Head of caudate nucleus (tissue), 42 donors: Measurements from ENCODE around the gene PNMA6F.
"Not testable (repeated sequence)": the region's sequence is repeated elsewhere in the genome, so short reads cannot be mapped to it uniquely, and the experiment has no call there.

Experiments
- DNase-seq, 42 donors: peaks; one replicate each; pipeline versions ENCODE4 v3.0.0 to v3.0.0-alpha.2; 2020 to 2021; ENCODE audit warnings: mixed read lengths in 7 of 42
- intact Hi-C: fragments of 100-400 bp; cut with DNase I; formaldehyde crosslinking; loops from one replicate; pipeline ENCODE4 v1.15.0; 2022

PNMA6F gene

DNA sequence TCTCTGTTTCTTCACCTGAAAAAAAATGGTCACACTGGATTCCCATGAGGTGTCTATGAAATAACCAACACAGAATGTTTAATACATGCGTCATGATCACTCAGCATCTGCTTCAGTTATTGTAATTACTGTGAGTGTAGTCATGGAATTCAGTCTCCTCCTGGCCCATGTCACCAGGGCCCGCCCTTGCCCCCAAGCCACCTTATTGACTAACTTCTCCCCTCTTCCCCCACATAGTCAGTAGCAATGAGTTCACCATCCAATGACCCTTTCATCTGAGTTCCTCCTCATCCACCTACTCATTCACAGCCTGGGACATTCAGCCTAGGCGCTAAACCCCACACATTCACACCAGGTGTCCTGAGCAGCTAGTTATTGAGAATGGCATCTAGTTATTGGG, 15.6 kb downstream of the PNMA6F start:
- intact Hi-C loops, result no loop called here
- no peak for DNase-seq

DNA sequence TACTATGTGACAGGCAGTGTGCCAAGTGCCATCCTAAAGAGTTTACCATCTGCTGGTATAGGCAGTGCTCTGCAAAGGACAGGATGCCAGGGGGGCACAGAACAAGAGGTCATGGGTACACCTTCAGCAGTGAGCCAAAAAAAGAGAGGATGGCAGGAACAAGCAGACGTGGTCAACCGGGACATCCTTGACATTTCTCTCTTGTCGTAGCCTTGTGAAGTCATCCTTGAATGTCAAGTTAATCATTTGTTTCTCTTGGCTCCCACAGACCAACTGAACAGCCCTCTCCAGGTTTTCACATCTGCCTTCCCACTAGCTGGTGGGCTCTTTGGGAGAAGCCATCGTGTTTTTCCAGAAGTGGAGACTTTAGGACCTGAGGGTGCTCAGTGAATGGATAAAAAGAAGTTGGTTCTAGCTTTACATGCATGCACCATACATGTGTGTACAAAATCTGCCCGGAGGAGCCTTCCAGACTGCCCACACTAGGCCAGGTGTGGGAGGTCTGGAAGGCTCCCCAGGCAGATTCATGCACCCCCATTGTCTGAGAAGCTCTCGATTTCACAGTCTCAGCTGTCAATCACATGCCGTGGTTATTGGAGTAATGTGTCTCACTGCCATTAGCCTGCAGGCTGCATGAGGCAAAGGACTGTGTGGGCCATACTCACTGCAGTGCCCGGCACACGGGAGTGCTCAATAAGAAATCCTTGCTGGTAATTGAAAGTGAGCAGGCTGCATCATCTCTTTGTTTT, 16.4 kb downstream of the PNMA6F start:
- no peak for DNase-seq
- intact Hi-C loops, result no loop called here

DNA sequence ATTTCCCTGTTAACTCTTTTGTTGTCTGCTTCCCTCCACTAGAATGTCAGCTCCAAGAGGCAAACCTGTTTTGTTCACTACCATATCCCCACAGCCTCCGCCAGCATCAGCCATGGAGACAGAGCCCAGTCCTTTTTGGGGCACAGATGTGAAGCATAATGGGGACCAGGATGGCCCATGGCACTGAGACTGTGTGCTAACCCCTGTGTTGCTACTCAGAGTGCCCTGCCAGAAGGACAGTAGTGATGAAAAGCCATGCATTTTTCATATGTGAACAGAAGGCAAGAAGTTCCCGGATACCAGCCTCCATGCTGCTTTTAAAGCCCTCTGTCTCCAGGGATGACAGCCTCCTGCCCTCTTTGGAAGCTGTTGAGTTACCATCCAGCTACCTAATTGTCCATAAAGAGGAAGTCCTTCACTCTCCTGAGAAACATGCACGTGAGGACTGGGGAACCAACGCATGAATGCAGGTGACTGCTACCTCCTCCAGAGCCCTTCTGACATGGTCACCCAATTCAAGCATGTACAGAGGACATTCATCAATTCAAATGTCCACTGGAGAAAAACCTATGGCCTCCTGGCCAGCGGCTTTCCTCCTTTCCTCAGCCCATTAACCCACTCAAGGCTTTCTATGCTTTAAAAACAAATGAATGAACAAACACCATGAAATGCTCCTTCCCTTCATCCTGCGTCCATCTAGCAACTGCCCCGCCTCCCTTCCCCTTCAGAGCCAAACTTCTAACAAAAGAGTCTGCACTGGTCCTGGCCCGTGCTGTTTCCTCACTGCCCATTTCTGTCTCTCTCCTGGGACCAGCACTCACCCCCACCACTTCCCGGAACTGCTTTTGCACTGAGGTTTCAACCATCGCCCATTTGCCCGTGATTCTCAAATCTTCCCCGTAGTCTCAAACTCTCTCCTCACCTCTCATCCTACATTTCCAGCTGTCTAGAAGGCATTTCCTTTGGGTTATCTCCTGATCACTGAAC, 18.0 kb downstream of the PNMA6F start:
- intact Hi-C loops, result no loop called here
- no peak for DNase-seq

DNA sequence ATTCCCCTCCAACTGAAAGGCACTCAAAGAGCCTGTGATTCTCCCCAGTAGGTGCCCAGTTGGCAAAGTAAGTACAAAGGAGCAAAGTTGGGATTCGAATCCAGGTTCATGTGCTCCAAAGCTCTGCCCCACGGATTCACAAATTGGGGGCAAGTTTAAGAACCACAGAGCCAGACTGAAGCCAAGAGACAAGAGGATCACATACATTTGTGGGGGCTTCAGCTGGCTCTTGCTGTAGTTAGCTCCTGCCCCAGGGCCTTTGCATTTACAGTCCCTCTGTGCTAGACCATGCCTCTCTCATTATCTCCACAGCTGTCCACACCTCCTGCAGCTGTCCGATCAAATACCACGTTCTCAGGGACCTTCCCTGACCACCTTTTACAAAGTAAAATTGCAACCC, 18.8 kb downstream of the PNMA6F start:
- intact Hi-C loops, result no loop called here
- no peak for DNase-seq

DNA sequence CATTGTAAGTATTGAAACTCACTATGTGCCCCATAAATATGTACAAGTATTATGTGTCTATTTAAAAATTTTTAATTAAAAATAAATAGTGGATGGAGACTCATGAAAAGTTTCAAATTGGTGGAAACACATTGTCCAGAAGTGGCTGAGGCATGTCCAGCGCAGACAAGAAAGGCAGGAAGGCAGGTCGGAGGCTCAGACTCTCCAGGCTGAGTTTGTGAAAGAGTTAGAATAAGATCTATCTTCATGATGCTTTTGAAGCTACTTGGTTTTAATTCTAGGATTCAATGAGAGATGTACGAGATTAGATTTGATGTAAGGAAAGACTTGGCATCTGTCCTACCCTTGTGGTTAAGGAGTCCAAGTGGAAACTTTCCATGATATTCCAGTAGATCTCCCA, 19.8 kb downstream of the PNMA6F start:
- intact Hi-C loops, result no loop called here
- DNase-seq, result no peak

DNA sequence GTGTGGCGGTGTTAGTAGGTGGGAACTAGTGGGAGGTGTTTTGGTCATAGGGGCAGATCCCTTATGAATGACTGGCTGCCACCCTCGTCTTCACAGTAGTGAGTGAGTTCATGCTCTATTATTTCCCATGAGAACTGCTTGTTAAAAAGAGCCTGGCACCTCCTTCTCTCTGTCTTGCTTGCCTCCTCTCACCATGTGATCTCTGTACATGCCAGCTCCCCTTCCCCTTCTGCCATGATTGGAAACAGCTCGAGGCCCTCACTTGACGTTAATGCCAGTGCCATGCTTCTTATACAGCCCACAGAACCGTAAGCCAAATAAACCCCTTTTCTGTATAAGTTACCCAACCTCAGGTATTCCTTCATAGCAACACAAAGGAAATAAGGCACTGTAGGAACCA, 21.7 kb downstream of the PNMA6F start:
- intact Hi-C loops, result no loop called here
- DNase-seq, result no peak

DNA sequence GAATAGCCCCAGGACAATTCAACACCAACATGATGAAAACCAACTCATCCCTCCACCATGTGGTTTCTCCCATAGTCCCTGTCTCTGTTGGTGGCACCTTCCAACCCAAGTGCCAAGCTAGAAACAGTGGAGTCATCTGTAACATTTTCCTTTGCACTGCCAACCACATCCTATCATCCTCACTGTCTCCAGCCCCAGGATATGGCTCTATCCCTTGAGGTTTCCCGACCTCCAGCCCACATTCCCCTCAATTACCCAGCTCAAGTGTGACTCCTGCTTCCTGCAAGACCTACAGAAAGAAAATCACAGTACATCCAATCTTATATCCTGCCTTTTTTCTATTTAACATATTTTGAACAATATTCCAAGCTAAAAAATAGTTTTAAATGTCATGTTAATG, 24.2 kb downstream of the PNMA6F start:
- DNase-seq, result no peak

DNA sequence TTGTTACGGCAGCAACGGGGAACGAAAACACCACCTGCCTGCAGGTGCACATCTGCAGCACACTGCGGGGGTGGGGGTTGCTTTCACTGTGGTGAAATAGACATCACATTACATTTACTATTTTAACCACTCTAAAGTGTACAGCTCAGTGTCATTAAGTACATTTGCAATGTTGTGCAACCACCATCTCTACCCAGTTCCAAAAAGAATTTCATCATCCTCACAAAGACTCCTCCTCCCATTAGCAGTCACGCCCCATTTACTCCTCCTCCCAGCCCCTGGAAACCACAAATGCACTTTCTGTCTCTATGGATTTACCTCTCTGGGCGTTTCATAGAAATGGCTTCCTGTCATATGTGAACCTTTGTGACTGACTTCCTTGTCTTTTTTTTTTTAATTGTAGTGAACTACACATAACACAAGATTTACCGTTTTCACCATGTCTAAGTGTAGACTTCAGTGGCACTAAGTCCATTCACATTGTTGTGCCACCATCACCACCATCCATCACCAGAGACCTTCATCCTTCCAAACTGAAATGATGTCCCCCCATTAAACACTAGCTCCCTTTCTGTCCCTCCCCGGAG, 28.0 kb downstream of the PNMA6F start:
- DNase-seq, intact Hi-C loops: not testable (repeated sequence)

More for the DNA sequence above, 24.2 kb downstream of the PNMA6F start:
- intact Hi-C loops, result no loop called here

DNA sequence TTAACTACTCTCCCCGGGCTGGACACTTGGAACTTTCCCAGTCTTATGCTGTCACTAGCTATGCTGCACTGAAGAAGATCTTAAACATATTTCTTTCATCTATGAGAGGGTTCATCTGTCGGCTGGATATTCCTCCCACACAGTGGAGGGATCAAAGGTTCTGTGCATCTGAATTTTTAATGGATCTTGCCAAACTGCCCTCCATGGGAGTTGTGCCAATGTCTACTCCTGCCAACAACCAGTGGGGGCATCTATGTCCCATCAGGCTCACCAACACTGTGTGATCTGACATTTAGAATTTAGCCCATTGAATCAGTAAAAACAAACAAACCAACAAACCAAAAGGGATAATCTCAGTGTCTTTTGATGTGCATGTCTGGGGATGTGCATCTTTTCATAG, 32.8 kb downstream of the PNMA6F start:
- intact Hi-C loops, DNase-seq: not testable (repeated sequence)

DNA sequence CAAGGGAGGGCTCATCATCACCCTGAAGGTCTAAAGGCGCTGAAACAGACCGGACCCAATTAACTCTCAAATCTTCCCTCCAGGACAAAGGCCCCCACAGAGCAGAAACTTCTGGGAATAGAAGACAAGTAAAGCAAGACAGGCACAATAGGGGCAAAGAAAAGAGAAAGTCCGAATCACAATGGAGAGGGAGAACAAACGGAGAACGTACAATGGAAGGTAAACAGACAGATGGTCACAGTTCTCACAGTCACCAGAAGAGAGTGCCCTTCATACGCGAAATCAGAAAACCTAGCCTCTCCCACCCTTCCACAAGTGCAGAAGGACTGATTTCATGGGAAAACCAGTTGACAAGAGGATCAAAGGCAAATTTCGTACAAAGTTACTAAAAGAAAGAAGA, 35.9 kb downstream of the PNMA6F start:
- DNase-seq, intact Hi-C loops: not testable (repeated sequence)

DNA sequence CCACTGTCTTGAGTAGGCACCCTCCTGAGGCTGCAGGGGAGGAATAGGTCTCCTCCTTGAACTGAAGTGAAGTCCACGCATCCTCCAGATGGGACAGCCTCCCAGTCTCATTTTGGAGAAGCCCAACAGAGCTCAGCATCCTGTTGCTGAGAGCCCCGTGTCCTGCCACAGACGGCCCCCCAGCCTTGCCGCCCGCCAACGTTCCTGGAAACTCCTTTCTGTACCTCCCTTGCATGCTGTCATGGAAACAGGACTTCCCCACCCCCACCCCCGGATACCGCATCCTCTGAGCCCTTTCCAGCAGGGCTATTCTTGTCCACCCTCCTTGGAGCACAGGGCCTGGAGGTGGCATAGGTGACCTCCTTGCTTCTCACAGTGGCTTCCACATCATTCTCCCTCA, 37.6 kb downstream of the PNMA6F start:
- intact Hi-C loops, DNase-seq: not testable (repeated sequence)

DNA sequence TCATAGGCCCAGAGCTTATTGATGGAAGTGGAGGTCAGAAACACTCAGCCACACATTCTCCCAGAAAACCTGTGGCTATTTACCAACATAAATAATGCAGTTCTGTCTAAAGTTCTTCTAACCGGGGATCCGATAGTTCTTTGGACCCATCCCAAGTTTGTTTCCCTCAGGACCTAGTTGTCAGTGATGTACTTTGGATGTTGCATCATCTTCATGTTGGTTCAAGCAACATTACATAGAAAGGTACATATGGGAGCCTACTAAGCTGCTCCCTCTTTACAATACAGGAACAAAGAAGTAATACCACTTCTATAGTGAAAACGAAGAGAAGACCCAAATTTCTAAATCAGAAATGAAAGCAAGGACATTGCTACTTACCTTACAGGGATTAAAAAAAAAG, 39.8 kb downstream of the PNMA6F start:
- DNase-seq, intact Hi-C loops: not testable (repeated sequence)

DNA sequence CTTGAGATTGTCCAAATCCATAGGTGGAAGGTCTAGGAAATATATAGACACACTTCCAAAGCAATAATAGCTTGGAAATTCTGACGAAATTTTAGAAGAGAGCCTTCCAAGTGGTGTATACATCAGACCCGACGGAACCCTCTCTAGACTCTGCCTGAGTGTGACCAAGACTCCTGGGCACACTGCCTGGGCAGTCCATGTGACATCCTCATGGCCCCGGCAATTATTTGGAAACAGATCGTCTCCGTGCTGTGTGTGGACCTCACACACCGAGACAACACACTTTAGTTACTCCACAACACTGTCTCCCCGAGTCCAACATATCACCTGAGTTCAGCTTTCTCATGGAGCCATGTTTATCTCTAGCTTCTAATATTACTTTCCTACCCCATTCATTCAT, 42.3 kb downstream of the PNMA6F start:
- DNase-seq, intact Hi-C loops: not testable (repeated sequence)

DNA sequence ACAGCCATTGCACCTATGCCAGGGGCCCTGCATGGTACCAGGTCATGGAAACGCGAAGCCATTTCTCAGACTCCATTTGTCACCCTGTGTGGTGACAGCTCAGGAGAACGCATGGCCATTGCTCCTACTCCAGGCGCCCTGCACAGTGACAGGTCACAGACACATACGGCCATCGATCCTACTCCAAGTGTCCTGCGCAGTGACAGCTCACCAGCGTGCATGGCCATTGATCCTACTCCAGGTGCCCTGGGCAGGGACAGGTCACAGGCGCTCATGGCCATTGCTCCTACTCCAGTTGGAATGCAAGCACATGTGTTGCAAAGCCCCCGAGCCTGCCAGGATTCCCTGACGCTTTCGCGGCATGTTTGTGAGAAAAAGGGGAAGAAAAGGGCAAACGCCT, 45.5 kb downstream of the PNMA6F start:
- intact Hi-C loops, DNase-seq: not testable (repeated sequence)

DNA sequence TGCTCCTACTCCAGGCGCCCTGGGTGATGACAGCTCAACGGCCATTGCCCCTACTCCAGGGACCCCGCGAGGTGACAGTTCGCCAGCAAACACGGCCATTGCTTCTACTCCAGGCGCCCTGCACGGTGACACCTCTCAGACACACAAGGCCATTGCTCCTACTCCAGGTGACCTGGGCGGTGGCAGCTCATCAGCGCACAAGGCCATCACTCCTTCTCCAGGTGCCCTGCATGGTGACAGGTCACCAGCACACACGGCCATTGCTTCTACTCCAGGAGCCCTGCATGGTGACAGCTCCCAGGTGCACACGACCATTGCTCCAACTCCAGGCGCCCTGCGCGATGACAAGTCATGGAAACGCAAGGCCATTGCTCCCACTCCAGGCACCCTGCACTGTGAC, 46.1 kb downstream of the PNMA6F start:
- intact Hi-C loops, DNase-seq: not testable (repeated sequence)

DNA sequence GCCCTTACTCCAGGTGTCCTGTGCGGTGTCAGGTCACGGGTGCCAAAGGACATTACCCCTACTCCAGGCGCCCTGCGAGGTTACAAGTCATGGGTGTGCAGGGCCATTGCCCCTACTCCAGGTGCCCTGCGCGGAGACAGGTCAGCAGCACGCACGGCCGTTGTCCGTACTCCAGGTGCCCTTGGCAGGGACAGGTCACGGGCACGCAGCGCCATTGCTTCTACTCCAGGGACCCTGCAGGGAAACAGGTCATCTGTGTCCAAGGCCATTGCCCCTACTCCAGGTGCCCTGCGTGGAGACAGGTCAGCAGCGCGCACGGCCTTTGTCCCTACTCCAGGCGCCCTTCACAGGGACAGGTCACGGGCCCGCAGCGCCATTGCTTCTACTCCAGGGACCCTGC, 49.0 kb downstream of the PNMA6F start:
- intact Hi-C loops, DNase-seq: not testable (repeated sequence)

DNA sequence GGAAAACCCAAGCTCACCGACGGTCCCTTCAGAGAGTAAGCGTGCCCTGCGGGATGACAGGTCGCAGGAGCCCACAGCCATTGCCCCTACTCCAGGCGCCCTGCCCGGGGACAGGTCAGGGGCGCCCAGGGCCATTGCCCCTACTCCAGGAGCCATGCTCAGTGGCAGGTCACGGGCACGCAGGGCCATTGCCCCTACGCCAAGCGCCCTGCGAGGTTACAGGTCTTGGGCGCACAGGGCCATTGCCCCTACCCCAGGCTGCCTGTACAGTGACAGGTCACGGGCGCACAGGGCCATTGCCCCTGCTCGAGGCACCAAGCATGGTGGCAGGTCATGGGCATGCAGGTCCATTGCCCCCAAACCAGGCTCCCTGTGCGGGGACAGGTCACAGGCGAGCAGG, 49.5 kb downstream of the PNMA6F start:
- intact Hi-C loops, DNase-seq: not testable (repeated sequence)
